HEK293 (cell line): ENCODE results near the gene DDX25.

Experiments used
- CTCF ChIA-PET: fragments of 350-600 bp; formaldehyde crosslinking; extraction: SDS; loops from one replicate; lab custom pipeline; 2021; ENCODE audit warnings: antibody characterized with exemption; lab: Yijun Ruan, JAX
- POLR2A ChIA-PET: fragments of 300-600 bp; formaldehyde crosslinking; extraction: SDS; loops from one replicate; lab custom pipeline; 2020; ENCODE audit warnings: antibody characterized with exemption, inconsistent platforms; lab: Yijun Ruan, JAX
- H3K27ac ChIP-seq: fragments of 200-500 bp; sonication (Bioruptor generic); 2 replicates; pipeline ENCODE4 v1.5.1; 2014; ENCODE audit warnings: low read depth, low read length, control low read depth, inconsistent platforms; ENCODE audit errors: extremely low read depth
- H3K36me3 ChIP-seq, 2 experiments: fragments of 200-500 bp in 1 of 2; sonication (Bioruptor generic) in 1 of 2; 1 replicate in 1 of 2; 2 replicates in 1 of 2; pipeline ENCODE4 v1.5.1; 2014 to 2017; ENCODE audit warnings: inconsistent platforms in 2 of 2, low read length in 2 of 2; ENCODE audit not compliant: control insufficient read depth in 2 of 2, insufficient read depth in 1 of 2
- H3K4me1 ChIP-seq: fragments of 200-500 bp; sonication (Bioruptor generic); 2 replicates; pipeline ENCODE4 v1.5.1; 2014; ENCODE audit warnings: mild to moderate bottlenecking, low read length, inconsistent platforms; ENCODE audit not compliant: control insufficient read depth, insufficient read depth
- H3K4me3 ChIP-seq: 2 replicates; pipeline ENCODE4 v1.5.1; 2011; ENCODE audit warnings: low read depth, mild to moderate bottlenecking, control low read depth, low read length, moderate library complexity
- H3K9me3 ChIP-seq: fragments of 200-500 bp; sonication (Bioruptor generic); 2 replicates; pipeline ENCODE4 v1.5.1; 2014; ENCODE audit warnings: low read depth, low read length, inconsistent platforms; ENCODE audit not compliant: control insufficient read depth, insufficient read depth
- GLIS1 ChIP-seq: fragments of 450-650 bp; formaldehyde crosslinking; IDR thresholded peaks from 2 replicates; pipeline ENCODE4 v1.5.1; 2016; ENCODE audit warnings: missing biosample characterization, missing genetic modification characterization
- OSR2 ChIP-seq: fragments of 450-650 bp; formaldehyde crosslinking; IDR thresholded peaks from 2 replicates; pipeline ENCODE4 v1.5.1; 2016; ENCODE audit warnings: missing biosample characterization, missing genetic modification characterization
- TRIM28 ChIP-seq: IDR thresholded peaks from 2 replicates; pipeline ENCODE4 v1.6.1; 2011; ENCODE audit warnings: low read length, control low read depth, borderline replicate concordance
- ZFP3 ChIP-seq: fragments of 450-650 bp; formaldehyde crosslinking; IDR thresholded peaks from 2 replicates; pipeline ENCODE4 v1.5.1; 2016; ENCODE audit warnings: low read depth, missing biosample characterization, missing genetic modification characterization
- ZNF10 ChIP-seq: fragments of 450-650 bp; formaldehyde crosslinking; IDR thresholded peaks from 2 replicates; pipeline ENCODE4 v1.5.1; 2017; ENCODE audit warnings: missing biosample characterization, missing genetic modification characterization
- ZNF514 ChIP-seq: fragments of 450-650 bp; formaldehyde crosslinking; IDR thresholded peaks from 2 replicates; pipeline ENCODE4 v1.5.1; 2016; ENCODE audit warnings: missing biosample characterization, missing genetic modification characterization
- ZNF530 ChIP-seq: fragments of 450-650 bp; formaldehyde crosslinking; IDR thresholded peaks from 2 replicates; pipeline ENCODE4 v1.5.1; 2016; ENCODE audit warnings: low read depth, missing biosample characterization, missing genetic modification characterization
- ZNF561 ChIP-seq: fragments of 450-650 bp; IDR thresholded peaks from 2 replicates; pipeline ENCODE4 v1.5.1; 2018; ENCODE audit warnings: missing biosample characterization, missing genetic modification characterization, borderline replicate concordance
- ZNF600 ChIP-seq: fragments of 450-650 bp; formaldehyde crosslinking; IDR thresholded peaks from 2 replicates; pipeline ENCODE4 v1.5.1; 2016; ENCODE audit warnings: missing biosample characterization, missing genetic modification characterization
- ZNF664 ChIP-seq: fragments of 450-650 bp; formaldehyde crosslinking; IDR thresholded peaks from 2 replicates; pipeline ENCODE4 v1.5.1; 2016; ENCODE audit warnings: missing biosample characterization, missing genetic modification characterization
- ZNF791 ChIP-seq: fragments of 450-650 bp; formaldehyde crosslinking; IDR thresholded peaks from 2 replicates; pipeline ENCODE4 v1.5.1; 2016; ENCODE audit warnings: missing biosample characterization, missing genetic modification characterization
- TF ChIP-seq, protein P1 (sequence below): fragments of 450-650 bp; formaldehyde crosslinking; IDR thresholded peaks from 2 replicates; pipeline ENCODE4 v1.5.1; 2016; ENCODE audit warnings: missing biosample characterization, missing genetic modification characterization
- TF ChIP-seq, protein P2 (sequence below): fragments of 450-650 bp; formaldehyde crosslinking; IDR thresholded peaks from 2 replicates; pipeline ENCODE4 v1.5.1; 2016; ENCODE audit warnings: missing biosample characterization, missing genetic modification characterization
- TF ChIP-seq, protein P3 (sequence below): fragments of 450-650 bp; formaldehyde crosslinking; IDR thresholded peaks from 2 replicates; pipeline ENCODE4 v1.5.1; 2017; ENCODE audit warnings: missing biosample characterization, mild to moderate bottlenecking, missing genetic modification characterization, moderate library complexity

DDX25 gene

DNA sequence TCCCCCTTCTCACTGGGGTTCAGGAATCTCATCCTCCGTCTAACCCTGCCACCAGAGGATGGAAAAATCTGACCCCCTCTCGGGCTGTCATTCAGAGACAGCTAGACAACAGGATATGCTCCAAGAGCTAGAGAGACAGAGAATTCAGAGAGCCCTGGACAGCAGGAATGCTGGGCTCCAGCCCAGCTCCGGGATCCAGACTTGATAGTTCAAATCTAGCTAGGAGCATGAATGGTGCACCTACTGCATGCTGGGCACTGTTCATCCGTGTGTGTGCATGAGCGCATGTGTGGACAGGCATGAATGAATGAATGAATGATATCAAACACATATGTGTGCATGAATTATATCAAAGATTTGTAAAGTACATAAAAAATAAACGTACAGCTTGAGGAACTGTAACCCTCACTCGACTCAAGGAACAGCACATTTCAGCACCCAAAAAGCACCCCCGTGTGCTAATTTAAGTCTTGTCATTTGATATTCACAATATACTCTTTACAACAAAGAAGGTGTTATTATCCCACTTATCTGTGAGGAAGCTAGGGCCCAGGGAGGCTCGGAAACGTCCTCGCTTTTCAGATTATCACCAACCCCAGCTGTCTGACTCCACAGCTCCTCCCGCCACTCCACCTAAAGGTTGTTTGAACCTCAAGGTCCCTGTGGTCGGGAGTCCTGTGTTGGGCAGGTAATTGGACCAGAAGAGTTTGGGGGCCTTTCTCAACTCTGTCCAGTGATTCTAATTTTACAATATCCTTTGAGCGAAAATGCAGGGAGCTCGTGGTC, 40.9 kb downstream of the DDX25 start:
- Histone ChIP-seq H3K27ac (no peak overlapping the region), H3K9me3 (no peaks in the 10 kb centered on the region), H3K4me3 (no peak overlapping the region), H3K4me1 (no peaks in the 10 kb centered on the region), H3K36me3 (no peaks in the 10 kb centered on the region)
- no peak for TF ChIP-seq ZNF561 (tag by site-specific recombination)
- no peak for TF ChIP-seq OSR2 (tag by site-specific recombination)
- no peak for TF ChIP-seq ZNF600
- TF ChIP-seq, protein P1, sequence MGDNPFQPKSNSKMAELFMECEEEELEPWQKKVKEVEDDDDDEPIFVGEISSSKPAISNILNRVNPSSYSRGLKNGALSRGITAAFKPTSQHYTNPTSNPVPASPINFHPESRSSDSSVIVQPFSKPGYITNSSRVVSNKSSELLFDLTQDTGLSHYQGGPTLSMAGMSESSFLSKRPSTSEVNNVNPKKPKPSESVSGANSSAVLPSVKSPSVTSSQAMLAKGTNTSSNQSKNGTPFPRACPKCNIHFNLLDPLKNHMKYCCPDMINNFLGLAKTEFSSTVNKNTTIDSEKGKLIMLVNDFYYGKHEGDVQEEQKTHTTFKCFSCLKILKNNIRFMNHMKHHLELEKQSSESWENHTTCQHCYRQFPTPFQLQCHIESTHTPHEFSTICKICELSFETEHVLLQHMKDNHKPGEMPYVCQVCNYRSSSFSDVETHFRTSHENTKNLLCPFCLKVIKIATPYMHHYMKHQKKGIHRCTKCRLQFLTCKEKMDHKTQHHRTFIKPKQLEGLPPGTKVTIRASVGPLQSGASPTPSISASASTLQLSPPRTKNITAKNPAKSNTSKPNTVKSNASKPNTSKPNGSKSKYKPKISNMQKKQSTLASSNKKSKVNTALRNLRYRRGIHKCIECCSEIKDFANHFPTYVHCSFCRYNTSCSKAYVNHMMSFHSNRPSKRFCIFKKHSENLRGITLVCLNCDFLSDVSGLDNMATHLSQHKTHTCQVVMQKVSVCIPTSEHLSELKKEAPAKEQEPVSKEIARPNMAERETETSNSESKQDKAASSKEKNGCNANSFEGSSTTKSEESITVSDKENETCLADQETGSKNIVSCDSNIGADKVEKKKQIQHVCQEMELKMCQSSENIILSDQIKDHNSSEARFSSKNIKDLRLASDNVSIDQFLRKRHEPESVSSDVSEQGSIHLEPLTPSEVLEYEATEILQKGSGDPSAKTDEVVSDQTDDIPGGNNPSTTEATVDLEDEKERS: no peak
- TF ChIP-seq GLIS1 (tag by site-specific recombination): no peak
- TF ChIP-seq ZNF791 (tag by site-specific recombination): no peak
- no peak for TF ChIP-seq ZFP3 (tag by site-specific recombination)
- no peak for TF ChIP-seq ZNF514 (tag by site-specific recombination)
- TF ChIP-seq ZNF530: no peak
- no peak for TF ChIP-seq ZNF10 (tag by site-specific recombination)
- TF ChIP-seq, protein P2, sequence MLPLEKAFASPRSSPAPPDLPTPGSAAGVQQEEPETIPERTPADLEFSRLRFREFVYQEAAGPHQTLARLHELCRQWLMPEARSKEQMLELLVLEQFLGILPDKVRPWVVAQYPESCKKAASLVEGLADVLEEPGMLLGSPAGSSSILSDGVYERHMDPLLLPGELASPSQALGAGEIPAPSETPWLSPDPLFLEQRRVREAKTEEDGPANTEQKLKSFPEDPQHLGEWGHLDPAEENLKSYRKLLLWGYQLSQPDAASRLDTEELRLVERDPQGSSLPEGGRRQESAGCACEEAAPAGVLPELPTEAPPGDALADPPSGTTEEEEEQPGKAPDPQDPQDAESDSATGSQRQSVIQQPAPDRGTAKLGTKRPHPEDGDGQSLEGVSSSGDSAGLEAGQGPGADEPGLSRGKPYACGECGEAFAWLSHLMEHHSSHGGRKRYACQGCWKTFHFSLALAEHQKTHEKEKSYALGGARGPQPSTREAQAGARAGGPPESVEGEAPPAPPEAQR (tag by site-specific recombination): no peak
- ChIA-PET CTCF (interaction anchor here (0.6 to 4.2 kb wide), 5 partner anchors 22 to 248 kb away, joined by 3 to 34 read pairs (median 3); partner anchors contain the start of gene CDON), POLR2A (no interaction called here)

DNA sequence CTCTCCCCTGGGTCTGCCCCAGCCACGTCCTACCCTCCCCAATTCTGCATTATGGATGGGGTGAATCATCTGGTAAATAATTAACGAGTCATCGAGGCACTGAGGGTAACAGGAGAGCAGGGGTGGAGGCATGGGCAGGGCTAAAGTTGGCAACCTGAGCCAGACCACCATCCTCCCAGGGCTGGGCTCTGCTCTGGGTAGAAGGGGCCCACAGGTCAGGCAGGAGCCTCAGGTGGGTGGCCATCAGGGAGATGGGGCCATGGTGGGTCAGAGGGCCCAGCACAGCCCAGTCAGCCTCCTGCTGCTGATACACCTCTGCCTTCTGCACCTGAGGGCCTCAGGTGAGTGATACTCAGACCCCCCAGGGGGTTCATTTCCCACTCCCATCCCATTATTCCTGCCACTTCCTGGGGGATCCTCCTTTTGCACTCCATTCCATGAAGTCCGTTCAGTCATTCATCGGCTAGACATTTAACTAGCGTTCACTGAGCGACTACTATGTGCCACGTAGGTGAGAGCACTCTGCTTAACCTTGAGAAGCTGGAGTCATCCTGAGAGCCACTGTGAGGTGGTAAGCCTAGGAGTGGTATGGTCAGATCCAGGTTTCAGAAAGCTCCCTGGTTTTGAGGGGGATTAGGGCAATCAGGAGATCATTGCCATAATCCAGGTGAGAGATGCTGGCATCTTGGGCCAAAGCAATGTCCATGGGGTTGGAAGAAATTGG, 41.7 kb downstream of the DDX25 start, which contains the start of gene VSIG10L2:
VSIG10L2 (plus strand) TSS at position 248 of the 724 bp plus-strand sequence; CDS start at position 260, 12 bp downstream.
- H3K36me3 ChIP-seq: no peaks in the 10 kb centered on the region
- H3K27ac ChIP-seq: no peak within 1 kb of the TSS
- no peaks in the 10 kb centered on the region for H3K4me1 ChIP-seq
- ChIA-PET CTCF (interaction anchor here (0.9 kb wide), 1 partner anchor 39 kb away, joined by 3 read pairs; no protein-coding TSS in a partner anchor), POLR2A (no interaction called here)
- H3K4me3 ChIP-seq: no peak within 1 kb of the TSS
- TF ChIP-seq ZNF664 (tag by site-specific recombination) (peak; percentile 65), TRIM28 (no peak)
- TF ChIP-seq, protein P3, sequence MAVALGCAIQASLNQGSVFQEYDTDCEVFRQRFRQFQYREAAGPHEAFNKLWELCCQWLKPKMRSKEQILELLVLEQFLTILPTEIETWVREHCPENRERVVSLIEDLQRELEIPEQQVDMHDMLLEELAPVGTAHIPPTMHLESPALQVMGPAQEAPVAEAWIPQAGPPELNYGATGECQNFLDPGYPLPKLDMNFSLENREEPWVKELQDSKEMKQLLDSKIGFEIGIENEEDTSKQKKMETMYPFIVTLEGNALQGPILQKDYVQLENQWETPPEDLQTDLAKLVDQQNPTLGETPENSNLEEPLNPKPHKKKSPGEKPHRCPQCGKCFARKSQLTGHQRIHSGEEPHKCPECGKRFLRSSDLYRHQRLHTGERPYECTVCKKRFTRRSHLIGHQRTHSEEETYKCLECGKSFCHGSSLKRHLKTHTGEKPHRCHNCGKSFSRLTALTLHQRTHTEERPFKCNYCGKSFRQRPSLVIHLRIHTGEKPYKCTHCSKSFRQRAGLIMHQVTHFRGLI (tag by site-specific recombination): peak; percentile 51
- TF ChIP-seq, all 188 proteins: peak for 2
- H3K9me3 ChIP-seq: no peaks in the 10 kb centered on the region
